Measurements from ENCODE around the gene ZNF474.

DNA sequence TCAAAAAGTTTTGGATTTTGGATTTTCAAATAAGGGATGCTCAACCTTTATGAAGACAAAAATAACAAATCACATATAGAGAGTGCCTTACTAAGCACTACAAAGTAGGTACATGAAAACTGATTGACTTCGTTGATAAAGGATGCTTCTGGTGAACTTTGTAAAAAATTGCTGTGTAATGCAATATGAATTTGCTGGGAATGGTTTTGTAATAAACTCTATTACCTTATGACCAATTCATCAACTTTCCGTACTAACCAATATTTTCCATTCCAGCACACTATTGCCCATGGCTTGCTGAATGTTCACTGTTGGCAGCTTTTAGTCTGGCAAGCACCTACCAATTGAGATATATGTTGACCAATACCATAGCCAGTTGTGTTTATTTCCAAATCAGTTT is 23.4 kb upstream of the ZNF474 start:
- no peak for TF ChIP-seq POLR2A (IDR thresholded peaks at IDR 0.05)
- TF ChIP-seq, protein P1, sequence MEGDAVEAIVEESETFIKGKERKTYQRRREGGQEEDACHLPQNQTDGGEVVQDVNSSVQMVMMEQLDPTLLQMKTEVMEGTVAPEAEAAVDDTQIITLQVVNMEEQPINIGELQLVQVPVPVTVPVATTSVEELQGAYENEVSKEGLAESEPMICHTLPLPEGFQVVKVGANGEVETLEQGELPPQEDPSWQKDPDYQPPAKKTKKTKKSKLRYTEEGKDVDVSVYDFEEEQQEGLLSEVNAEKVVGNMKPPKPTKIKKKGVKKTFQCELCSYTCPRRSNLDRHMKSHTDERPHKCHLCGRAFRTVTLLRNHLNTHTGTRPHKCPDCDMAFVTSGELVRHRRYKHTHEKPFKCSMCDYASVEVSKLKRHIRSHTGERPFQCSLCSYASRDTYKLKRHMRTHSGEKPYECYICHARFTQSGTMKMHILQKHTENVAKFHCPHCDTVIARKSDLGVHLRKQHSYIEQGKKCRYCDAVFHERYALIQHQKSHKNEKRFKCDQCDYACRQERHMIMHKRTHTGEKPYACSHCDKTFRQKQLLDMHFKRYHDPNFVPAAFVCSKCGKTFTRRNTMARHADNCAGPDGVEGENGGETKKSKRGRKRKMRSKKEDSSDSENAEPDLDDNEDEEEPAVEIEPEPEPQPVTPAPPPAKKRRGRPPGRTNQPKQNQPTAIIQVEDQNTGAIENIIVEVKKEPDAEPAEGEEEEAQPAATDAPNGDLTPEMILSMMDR (IDR thresholded peaks at IDR 0.05), result no peak

All from body of pancreas (tissue), 4 donors.